ENCODE data around the gene KIF21B.
"Not testable (repeated sequence)": the region's sequence is repeated elsewhere in the genome, so short reads cannot be mapped to it uniquely, and the experiment has no call there.

The KIF21B gene

DNA sequence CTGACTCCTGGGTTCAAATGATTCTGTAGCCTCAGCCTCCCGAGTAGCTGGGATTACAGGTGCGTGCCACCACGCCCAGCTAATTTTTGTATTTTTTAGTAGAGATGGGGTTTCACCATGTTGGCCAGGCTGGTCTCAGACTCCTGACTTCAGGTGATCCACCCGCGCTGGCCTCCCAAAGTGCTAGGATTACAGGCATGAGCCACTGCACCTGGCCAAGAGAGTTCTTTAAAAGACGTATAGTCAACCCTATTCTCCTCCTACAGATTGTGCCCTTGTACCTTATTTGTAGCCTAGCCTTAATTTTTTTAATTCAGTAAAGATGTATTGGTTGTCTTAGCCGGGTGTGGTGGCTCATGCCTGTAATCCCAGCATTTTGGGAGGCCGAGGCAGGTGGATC, 93.2 kb downstream of the KIF21B start:
- not testable (repeated sequence) for DNase-seq

DNA sequence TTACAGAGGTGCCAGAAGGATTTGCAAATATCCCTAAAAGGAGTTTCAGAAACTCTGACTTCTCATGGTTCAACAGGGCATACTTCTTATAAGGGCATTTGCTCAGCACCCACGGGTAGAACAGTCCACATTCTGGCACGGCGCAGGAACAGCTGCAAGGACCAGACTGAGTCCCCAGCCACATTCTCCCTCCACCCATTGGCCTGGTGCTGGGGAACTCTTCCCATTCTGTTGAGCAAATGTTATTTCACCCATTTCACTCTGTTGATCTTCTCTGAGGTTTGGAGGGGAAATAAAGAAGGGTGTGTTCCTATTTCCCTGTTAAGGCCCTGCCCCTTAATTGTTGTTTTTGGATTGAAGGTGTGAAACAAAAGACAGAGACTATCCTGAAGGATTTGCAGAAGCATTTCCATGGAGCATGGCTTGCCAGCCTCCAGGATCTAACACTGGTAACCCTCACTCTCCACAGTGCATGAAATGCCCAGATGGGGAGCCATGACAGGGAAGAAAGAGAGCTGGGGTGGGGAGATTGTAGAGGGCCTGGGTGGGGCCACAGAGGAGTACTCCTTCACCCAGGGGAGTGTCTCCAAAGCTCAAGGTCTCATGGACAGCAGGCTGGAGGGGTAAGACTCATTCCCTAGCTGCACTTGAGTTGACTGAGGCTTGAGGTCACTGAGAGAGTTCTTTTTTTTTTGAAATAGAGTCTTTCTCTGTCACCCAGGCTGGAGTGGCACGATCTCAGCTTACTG, 93.8 kb downstream of the KIF21B start:
- no peak for DNase-seq

DNA sequence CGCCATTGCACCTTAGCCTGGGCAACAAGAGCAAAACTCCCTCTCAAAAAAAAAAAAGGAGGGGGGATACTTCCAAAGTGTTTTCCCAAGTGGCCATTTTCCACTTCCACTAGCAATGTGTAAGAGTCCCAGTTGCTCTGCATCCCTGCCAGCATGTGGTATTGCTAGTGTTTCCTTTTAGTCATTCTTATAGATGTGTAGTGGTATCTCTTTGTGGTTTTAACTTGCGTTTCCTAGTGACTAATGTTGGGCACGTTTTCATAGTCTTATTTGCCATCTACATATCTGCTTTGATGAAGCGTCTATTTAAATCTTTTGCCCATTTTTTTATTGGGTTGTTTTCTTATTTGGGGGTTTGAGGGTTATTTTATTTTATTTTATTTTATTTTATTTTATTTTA, 97.7 kb downstream of the KIF21B start:
- DNase-seq, result no peak

DNA sequence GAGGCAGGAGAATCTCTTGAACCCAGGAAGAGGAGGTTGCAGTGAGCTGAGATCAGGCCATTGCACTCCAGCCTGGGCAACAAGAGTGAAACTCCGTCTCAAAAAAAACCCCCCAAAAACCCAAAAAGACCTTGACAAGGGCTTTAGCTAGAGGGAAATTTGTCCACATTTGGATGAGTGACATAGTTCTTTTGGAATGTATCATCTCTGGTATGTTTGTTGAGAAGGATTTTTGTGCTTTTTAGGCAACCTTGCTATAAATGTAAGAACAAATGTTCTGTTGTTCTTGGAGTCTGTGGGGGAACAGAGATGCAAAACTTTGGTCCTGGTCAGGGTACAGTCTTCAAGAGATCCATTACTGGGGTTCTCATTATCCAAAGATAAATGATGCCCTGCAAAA, 99.9 kb downstream of the KIF21B start:
- no peak for DNase-seq

DNA sequence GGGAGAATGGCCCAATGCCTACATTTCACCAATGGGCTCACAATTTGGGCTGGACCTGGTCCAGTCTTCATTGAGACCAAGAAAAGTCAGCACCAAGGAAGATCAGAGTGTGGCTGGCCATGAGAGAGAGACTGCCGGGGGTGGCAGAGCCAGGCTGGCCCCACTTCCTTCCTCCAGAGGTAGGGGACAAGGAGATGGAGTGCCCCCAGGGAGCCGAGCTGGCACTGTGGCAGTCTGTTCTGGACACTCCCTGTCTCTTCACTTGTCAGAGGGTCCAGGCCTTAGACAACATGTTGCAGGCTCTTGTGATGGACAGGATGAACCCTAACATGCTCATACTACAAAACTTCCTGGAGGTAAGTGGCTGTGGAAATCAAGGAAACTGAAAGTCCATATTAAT, 101.1 kb downstream of the KIF21B start:
- no peak for DNase-seq

DNA sequence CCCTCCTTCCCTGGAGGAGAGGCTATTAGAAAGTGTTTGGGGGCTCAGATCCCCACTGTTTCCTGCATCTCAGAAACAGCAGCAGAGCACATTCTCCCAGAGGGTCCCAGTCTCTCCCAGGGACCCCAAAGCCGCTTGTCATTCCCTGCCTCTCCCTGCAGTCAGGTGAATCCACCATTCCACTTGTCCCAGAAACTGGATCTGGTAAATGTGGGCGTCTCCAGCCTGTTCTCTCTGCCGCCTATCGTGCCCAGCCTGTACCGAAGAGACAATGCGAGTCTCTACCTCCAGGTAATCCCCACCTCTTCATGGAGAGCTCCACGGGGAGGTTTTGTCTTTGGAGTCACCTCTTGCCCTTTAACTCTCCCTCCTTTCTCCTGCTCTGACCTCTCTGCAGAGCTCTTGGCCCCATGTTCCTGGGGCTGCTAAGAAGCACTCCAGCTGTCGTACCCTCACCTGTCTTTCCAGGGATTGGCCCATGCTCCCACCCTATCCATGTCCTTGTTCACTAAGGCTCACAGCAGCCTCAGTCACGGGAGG, 101.9 kb downstream of the KIF21B start:
- no peak for DNase-seq
